HG03571 (cell line): Measurements from ENCODE around the gene RUNX2.

ENCODE experiments used
- ATAC-seq: cut with Tn5 transposase; IDR thresholded peaks from one replicate; pipeline ENCODE4 v1.9.1; 2021; ENCODE audit not compliant: unreplicated experiment

Gene RUNX2

GRCh38 chr6:45432977-45433376 is 104.8 kb downstream of the RUNX2 start:
- ATAC-seq, result no peak

- ATAC-seq, result no peak
Measured at GRCh38 chr6:45433533-45434380, 105.6 kb downstream of the RUNX2 start.

DNA sequence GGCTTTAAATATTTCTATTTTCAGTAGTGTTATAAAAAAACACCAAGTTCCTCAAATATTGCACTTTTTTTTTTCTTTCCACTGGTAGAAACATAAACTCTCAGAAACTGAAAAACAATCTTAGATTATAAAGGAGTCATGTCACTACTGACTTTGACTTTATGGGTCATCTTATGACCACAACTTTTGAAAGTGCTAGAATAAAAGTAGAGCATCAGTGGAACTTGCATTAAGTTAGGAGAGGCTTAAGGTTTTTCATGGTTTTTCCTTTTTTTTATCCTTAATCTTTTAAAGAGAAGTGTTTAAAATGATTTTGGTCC is 106.2 kb downstream of the RUNX2 start:
- no peak for ATAC-seq

DNA sequence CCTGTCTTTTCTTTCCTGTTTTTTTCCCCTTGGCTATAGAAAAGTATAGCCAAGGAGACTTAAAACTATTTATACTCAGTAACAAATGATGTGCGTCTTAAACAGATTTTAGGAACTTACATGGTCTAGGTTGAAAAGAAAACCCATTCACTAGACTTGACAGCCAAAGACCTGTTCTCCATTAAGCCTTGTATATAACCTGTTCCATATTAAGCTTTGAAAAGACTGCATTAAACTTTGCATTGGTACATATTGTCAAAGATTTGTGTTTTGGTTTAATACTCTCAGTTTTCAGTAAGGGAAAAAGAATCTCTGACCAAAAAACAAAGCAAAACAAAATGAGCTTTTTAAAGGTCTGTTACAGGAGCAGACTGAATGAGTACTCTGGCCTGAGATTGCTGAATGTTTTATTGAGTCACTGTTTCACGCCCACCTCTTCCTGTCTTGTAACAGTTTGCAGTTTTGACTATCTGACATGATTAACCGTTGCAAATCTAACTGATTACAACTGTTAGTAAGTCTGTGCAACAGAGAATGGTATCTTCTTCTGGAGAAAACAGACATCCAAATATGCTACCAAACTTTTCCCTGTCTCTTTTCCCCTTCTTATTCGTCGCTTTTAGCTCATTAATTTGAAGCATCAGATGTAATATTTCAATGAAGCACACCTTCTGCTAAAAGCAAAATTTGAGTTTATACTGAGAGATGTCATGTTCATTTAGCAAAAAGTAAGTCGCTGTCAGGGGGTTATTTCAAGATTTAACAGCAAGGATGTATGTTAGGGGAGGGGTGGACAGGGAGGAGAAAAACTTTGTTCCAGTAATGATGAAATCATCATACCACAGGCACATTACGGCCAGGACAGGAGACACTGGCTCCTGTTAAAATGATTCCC is 108.7 kb downstream of the RUNX2 start:
- ATAC-seq, result no peak

DNA sequence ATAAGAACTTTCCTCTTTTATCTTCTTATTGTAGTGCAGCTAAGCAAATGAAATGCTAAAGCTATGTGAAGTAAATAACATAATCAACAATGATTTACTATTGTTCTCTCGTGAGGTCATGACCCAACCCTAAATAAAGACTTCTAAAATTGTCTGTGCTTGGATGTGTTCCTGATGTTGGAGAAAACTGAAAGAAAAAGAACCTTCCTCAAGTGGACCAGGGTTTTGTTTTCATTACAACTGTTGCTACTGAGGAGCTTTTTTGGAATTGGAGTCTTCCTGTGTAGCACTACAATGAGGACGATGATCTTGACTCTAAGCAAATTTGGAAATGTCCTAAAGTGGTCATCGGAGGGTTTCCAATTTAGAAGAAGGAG is 109.3 kb downstream of the RUNX2 start:
- ATAC-seq, result no peak

DNA sequence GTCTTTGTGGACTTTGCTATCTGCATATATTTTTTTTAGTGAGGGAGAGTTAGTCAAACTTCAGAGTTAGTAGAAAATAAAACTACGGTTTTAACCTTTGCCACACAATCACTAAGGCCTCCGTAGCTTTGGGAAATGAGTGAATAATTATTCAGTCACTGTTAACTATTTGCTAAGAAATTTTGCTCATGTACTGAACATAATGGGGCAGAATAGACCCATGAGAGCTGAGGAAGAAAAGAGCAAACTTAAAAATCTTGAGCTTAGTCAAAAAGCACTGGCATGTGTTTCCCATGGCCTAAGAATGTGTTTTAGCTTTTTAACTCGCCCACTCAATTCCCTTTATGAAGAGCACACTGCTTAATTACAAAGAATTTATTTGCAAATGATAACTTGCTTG is 110.0 kb downstream of the RUNX2 start:
- ATAC-seq, result no peak

DNA sequence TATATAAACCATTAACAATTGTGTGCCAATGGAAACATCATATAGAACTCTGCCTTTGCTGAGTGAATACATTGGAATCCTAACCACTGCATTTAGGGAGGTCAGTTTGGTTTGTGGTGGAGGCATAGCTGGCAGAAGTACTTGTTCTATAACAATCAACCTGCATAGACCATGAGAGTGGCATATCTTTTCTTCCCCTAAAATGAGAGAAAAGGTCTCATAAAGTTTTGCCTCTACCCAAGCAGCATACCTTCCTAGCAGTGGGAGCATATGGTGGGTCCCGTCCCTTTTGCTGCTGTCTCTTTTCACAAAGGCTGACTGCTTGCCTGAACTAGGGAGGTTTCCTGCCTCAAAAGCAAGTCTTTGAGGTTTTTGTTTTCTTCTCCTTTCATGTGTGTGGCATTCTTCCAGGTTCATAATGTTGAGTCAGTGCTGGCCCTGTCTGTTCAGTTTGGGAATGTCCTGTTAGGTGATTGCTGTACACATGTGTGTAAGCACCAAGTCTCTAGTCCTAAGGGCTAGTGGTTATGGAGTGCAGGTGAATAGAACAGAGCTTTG is 110.8 kb downstream of the RUNX2 start:
- ATAC-seq, result no peak

- no peak for ATAC-seq
Measured at GRCh38 chr6:45439459-45439858, 111.3 kb downstream of the RUNX2 start.

- no peak for ATAC-seq
Measured at GRCh38 chr6:45439861-45440388, 111.8 kb downstream of the RUNX2 start.

DNA sequence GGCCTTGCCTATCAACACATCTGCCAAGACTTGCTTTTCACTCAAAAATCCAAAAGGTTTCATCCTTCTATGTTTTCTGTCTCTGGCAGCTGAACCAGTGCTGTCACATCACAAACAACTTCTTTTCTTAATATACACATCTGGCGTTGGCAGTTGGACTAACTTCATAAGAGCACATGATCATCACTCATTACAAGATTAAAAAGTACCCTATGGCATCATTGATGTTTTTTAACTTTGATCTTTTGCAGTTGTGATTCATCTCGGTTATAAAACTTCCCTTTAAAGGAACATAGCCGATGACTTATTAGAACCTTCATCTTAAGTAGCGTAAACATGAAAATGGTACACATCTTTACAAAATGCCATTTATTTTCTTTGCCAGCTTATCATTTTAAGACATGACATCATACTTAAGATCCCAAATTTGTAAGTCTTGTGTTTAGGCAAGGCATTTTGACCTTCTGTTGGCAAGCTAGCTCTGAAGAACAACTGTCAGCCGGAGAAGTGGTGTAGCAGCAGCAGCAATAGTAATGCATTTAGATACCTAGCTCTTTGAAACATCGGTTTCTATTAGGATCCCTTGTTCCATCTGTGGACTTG is 113.8 kb downstream of the RUNX2 start:
- no peak for ATAC-seq

- ATAC-seq, result no peak
Measured at GRCh38 chr6:45442716-45443115, 114.6 kb downstream of the RUNX2 start.

- ATAC-seq, result no peak
Measured at GRCh38 chr6:45445364-45445748, 117.2 kb downstream of the RUNX2 start.

- no peak for ATAC-seq
Measured at GRCh38 chr6:45445749-45446549, 117.8 kb downstream of the RUNX2 start.

GRCh38 chr6:45447005-45447404 is 118.9 kb downstream of the RUNX2 start:
- ATAC-seq, result no peak

GRCh38 chr6:45447716-45448115 is 119.6 kb downstream of the RUNX2 start:
- no peak for ATAC-seq

DNA sequence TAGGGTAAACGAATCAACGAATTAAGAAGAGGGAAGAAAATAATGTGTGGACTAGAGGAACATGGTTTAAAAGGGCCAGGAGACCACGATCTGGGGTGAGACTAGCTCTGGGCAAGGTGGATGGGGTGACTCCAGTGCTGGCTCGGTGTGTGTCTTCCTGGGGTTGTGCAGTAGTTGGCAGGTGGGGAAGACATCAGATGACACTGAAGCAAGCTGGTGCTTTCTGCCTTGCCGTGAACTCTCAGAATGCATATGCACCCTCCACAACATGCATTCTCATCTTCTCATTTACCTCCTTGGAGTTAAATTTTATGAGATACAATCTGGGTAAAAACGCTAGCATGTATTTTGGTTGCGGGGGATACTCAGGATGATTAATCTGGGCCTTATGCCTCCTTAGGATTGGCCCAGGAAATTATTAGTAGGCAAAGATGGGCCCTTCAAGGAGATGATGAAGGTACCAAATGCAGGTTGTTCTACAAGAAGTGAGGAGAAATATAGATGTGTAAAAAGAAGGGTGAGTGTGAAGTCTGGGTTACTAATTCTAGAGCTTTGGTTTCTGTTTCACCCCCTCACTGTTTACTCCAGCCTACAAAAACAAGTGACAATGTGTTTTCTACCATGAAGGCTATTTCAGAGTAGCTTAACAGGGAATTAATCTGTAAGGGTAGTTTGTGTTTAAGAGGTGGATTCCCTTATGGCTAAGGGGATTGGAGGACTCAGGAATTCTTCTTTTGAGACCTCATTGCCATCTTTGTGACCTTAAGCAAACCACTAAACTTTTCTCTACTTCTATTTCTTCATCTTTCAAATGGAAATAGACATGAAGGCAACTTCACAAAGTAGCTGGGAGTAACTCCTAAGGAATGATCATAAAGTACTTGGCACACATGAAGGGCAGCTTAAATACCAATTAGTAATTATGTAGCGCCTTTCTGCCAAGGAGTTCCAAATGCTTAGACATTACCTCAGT is 120.6 kb downstream of the RUNX2 start:
- no peak for ATAC-seq

- ATAC-seq, result no peak
Measured at GRCh38 chr6:45450132-45450531, 122.0 kb downstream of the RUNX2 start.

DNA sequence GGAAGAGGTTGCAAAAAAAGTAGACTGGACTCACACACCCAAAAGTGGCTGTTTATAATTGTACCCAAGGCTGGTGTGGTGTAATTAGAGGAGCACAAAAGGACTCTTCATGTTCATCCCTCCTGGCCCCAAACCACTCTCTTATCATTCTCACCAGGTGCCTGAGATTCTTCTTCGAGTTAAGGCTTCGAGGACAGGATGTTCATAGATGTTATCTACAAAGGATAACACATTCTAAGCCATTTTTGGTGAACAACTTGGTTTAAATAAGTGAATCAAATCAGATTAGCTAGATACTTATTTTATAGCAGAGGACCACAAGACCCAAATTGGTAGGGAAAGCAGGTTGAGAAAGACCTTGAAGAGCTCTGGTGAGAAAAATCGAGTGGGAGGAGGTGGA is 122.7 kb downstream of the RUNX2 start:
- no peak for ATAC-seq
